Right atrium auricular region (tissue), 2 donors: Measurements from ENCODE around the gene TMEM59. TPM values are rescaled to one million over a fixed set of nuclear protein-coding genes. Genes with fewer than 3 reads are reported as not detected.
A peak's percentile ranks its signal among the peaks of the same experiment; 100 is the strongest.

ENCODE experiments used
- DNase-seq: peaks from one replicate; pipeline ENCODE4 v3.0.0-alpha.2; 2019; ENCODE audit warnings: low spot score
- H3K27ac ChIP-seq, 2 donors: fragments of 200-600 bp; sonication (generic); 1 replicate in 1 of 2; 2 replicates in 1 of 2; pipeline ENCODE4 v1.5.1; 2016 to 2019
- H3K27me3 ChIP-seq, 2 donors: fragments of 200-600 bp; sonication (generic); one replicate each; pipeline versions ENCODE4 v1.5.1 to v1.6.0; 2017 to 2019
- H3K36me3 ChIP-seq: fragments of 200-600 bp; sonication (generic); one replicate; pipeline ENCODE4 v1.5.1; 2016
- H3K4me1 ChIP-seq, 2 donors: fragments of 200-600 bp; sonication (generic); one replicate each; pipeline versions ENCODE4 v1.5.1 to v1.6.0; 2017 to 2019
- H3K4me3 ChIP-seq, 2 donors: fragments of 200-600 bp; sonication (generic); 1 replicate in 1 of 2; 2 replicates in 1 of 2; pipeline ENCODE4 v1.5.1; 2017 to 2019; ENCODE audit warnings: mild to moderate bottlenecking in 1 of 2, moderate library complexity in 1 of 2
- H3K9me3 ChIP-seq, 2 donors: fragments of 200-600 bp; sonication (generic); one replicate each; pipeline ENCODE4 v1.5.1; 2019
- CTCF ChIP-seq, 2 donors: fragments of 200-600 bp; sonication (generic); IDR thresholded peaks; one replicate each; pipeline ENCODE4 v1.5.1; 2019; ENCODE audit warnings: antibody characterized with exemption in 2 of 2
- total RNA-seq, 2 donors: library from RNA; depleted of rRNA; stranded (reverse); fragments of >200 nt; gene quantifications; one replicate each; pipeline ENCODE4 v1.1.0, GENCODE V29; 2016

The TMEM59 gene
- total RNA-seq, 2 donors from 2014 or later: 277 to 390 TPM

- H3K36me3 ChIP-seq: no peaks in the 10 kb centered on the region
- H3K4me3 ChIP-seq: no peak overlapping the region
- DNase-seq: no peak
- H3K4me1 ChIP-seq: no peaks in the 10 kb centered on the region
- no peak for TF ChIP-seq CTCF (IDR thresholded peaks at IDR 0.05)
- no peak overlapping the region for H3K27ac ChIP-seq
- H3K27me3 ChIP-seq: no peaks in the 10 kb centered on the region
- no peaks in the 10 kb centered on the region for H3K9me3 ChIP-seq
Measured at GRCh38 chr1:54084794-54085193, 31.8 kb upstream of the TMEM59 start.

GRCh38 chr1:54081306-54082270 is 28.6 kb upstream of the TMEM59 start:
- TF ChIP-seq CTCF (IDR thresholded peaks at IDR 0.05): peak; percentile 29 to 60
- peaks cover 0 to 5% of the 10 kb centered on the region in 2 donors for H3K4me1 ChIP-seq
- no peak overlapping the region for H3K27ac ChIP-seq
- no peak overlapping the region for H3K4me3 ChIP-seq
- DNase-seq: no peak
- H3K36me3 ChIP-seq: no peaks in the 10 kb centered on the region
- no peaks in the 10 kb centered on the region for H3K27me3 ChIP-seq
- H3K9me3 ChIP-seq: no peaks in the 10 kb centered on the region

- TF ChIP-seq CTCF (IDR thresholded peaks at IDR 0.05): no peak
- DNase-seq: no peak
Measured at GRCh38 chr1:54080598-54081049, 27.6 kb upstream of the TMEM59 start.

DNA sequence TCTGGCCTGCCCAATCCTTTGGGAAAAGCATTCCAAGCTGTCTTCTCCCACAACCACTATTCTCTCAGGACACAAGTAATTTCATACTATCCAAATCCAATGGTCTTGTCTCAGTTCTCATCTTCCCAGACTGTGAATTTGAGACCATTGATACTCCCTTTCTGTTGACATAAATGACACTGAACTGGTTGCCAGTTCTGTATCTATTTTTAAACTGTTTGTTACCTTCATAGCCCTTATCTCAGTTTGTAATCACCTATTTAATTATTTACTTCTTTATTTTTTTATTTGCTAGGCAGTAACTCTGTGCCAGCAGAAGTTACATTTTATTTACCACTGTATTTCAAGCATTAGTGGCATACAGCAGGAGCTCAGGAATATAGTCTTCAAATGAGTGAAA is 24.4 kb upstream of the TMEM59 start:
- TF ChIP-seq CTCF (IDR thresholded peaks at IDR 0.05): no peak
- DNase-seq: no peak
- Histone ChIP-seq H3K9me3 (no peaks in the 10 kb centered on the region), H3K4me1 (peaks cover 0 to 5% of the 10 kb centered on the region in 2 donors), H3K27me3 (no peaks in the 10 kb centered on the region), H3K27ac (no peak overlapping the region), H3K36me3 (no peaks in the 10 kb centered on the region), H3K4me3 (no peak overlapping the region)

More at GRCh38 chr1:54080598-54081049, 27.6 kb upstream of the TMEM59 start:
- Histone ChIP-seq H3K27me3 (no peaks in the 10 kb centered on the region), H3K9me3 (no peaks in the 10 kb centered on the region), H3K4me3 (no peak overlapping the region), H3K4me1 (peaks cover 0 to 5% of the 10 kb centered on the region in 2 donors), H3K27ac (no peak overlapping the region), H3K36me3 (no peaks in the 10 kb centered on the region)

DNA sequence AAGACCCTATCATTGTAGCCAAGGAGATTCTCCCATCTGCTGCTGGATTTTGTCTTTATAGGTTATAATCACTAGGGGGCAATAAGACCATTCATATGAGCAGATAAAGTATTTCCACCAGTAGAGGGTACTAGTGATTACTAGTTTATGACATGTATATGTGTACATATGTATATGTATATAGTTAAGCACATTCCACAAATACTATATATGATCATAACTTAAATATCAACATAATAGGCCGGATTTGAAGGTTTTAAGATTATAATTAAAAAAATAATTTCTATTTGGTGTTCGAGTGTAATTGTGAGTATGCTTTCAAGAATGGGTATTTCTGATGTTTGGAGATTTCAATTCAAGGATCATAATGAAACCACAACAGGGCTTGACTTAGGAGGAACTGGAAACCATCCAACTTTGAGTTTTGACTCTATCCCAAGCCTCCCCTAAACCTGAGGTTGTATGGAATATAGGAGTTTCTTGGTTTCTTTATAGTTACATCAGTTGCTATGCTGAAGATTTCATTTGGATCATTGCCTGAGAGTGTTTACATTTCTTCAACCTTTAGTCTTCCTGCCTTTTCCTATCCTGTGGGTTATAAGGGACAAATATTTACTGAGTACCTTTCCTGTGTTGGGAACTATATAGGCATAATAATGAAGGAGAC is 17.3 kb upstream of the TMEM59 start:
- Histone ChIP-seq H3K4me1 (no peaks in the 10 kb centered on the region), H3K9me3 (no peaks in the 10 kb centered on the region), H3K27ac (no peak overlapping the region), H3K36me3 (no peaks in the 10 kb centered on the region), H3K4me3 (no peak overlapping the region), H3K27me3 (no peaks in the 10 kb centered on the region)
- peak; percentile 58 to 80 for TF ChIP-seq CTCF (IDR thresholded peaks at IDR 0.05)
- DNase-seq: no peak
